A549 (cell line): Measurements from ENCODE around the gene SLC1A4.

ENCODE experiments used
- BHLHE40 ChIP-seq: IDR thresholded peaks from 2 replicates; pipeline ENCODE4 v1.6.1; 2012; ENCODE audit warnings: low read depth, low read length, inconsistent platforms
- CHD2 ChIP-seq: fragments of 150-350 bp; IDR thresholded peaks from 2 replicates; pipeline ENCODE4 v1.6.1; 2014; ENCODE audit warnings: low read length; ENCODE audit not compliant: partially characterized antibody
- EP300 ChIP-seq, 2 experiments: fragments of >200 bp; sonication (Bioruptor Twin); formaldehyde crosslinking; IDR thresholded peaks; 2 replicates in 1 of 2; 3 replicates in 1 of 2; pipeline ENCODE4 v1.6.1; 2016 to 2017
- HOXA7 ChIP-seq: fragments of 250-450 bp; sonication (Bioruptor Pico); IDR thresholded peaks from 2 replicates; pipeline ENCODE4 v1.5.0; 2020; ENCODE audit warnings: mild to moderate bottlenecking, moderate library complexity
- KDM1A ChIP-seq: fragments of 200-600 bp; sonication (generic); IDR thresholded peaks from 2 replicates; pipeline ENCODE4 v1.6.1; 2016; ENCODE audit warnings: low read depth, mild to moderate bottlenecking
- MAFK ChIP-seq: fragments of 450-650 bp; IDR thresholded peaks from 2 replicates; pipeline ENCODE4 v1.6.1; 2014; ENCODE audit not compliant: partially characterized antibody
- POLR2A ChIP-seq: IDR thresholded peaks from 2 replicates; pipeline ENCODE4 v1.6.1; 2012; ENCODE audit warnings: mild to moderate bottlenecking, low read length
- RFX5 ChIP-seq: fragments of 450-650 bp; IDR thresholded peaks from 2 replicates; pipeline ENCODE4 v1.7.1; 2014; ENCODE audit warnings: antibody characterized with exemption, mild to moderate bottlenecking, moderate library complexity
- ZNF302 ChIP-seq: fragments of 250-450 bp; sonication (Bioruptor Pico); IDR thresholded peaks from 2 replicates; pipeline ENCODE4 v1.9.0; 2021; ENCODE audit warnings: inconsistent platforms, mild to moderate bottlenecking, moderate library complexity
- TF ChIP-seq, protein P1 (sequence below): fragments of >200 bp; sonication (Bioruptor Twin); formaldehyde crosslinking; IDR thresholded peaks from 3 replicates; pipeline ENCODE4 v1.5.1; 2016
- TF ChIP-seq, protein P2 (sequence below): IDR thresholded peaks from 2 replicates; pipeline ENCODE4 v1.6.1; 2012

DNA sequence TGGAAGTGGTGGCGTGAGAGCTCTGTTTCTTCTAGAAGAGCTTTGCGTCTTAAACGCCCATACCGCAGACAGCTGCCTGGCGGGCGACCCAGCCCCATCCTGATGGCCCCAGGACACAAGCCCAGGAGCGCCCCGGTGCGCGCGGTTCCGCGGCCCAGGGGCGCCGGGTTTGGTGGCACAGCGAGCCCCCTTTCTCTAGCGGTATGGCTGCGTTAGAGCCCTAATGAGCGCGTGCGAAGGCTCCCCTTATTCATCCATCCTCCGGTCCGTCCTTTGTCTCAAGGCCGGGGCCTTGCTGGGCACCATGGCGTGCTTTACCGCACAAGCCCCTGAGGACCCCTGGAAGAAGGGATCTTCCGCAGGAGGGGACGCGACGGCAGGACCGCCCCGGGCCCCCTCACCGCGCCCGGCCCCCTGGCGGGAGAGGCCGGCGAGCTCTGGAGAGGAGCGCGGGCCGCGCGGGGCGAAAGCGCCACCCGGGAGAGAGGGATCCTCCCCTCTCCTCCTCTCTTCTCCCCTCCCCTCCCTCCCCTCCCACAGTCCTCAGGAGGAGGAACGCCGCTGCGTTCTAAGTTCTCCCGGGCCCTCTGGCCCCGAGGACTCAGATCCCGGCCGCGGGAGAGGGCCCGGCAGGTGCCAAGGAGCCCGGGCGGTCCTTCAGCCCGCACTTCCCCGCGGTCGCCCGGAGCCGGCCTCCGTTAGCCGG, 626 bp upstream of the SLC1A4 start:
- TF ChIP-seq, protein P1, sequence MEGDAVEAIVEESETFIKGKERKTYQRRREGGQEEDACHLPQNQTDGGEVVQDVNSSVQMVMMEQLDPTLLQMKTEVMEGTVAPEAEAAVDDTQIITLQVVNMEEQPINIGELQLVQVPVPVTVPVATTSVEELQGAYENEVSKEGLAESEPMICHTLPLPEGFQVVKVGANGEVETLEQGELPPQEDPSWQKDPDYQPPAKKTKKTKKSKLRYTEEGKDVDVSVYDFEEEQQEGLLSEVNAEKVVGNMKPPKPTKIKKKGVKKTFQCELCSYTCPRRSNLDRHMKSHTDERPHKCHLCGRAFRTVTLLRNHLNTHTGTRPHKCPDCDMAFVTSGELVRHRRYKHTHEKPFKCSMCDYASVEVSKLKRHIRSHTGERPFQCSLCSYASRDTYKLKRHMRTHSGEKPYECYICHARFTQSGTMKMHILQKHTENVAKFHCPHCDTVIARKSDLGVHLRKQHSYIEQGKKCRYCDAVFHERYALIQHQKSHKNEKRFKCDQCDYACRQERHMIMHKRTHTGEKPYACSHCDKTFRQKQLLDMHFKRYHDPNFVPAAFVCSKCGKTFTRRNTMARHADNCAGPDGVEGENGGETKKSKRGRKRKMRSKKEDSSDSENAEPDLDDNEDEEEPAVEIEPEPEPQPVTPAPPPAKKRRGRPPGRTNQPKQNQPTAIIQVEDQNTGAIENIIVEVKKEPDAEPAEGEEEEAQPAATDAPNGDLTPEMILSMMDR: peak; percentile 55
- TF ChIP-seq CHD2: no peak
- TF ChIP-seq EP300 (IDR thresholded peaks at IDR 0.05): no peak
- no peak for TF ChIP-seq HOXA7 (CRISPR knock-in tag)
- TF ChIP-seq KDM1A: no peak
- no peak for TF ChIP-seq RFX5
- no peak for TF ChIP-seq BHLHE40
- no peak for TF ChIP-seq MAFK
- TF ChIP-seq ZNF302 (CRISPR knock-in tag): no peak
- TF ChIP-seq, protein P2, sequence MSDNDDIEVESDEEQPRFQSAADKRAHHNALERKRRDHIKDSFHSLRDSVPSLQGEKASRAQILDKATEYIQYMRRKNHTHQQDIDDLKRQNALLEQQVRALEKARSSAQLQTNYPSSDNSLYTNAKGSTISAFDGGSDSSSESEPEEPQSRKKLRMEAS: peak; percentile 59; the same call in 1 of the 2 replicates
- TF ChIP-seq POLR2A: peak; percentile 35
